ENCODE measurements around the gene BASP1. TPM values are rescaled to one million over a fixed set of nuclear protein-coding genes. Genes with fewer than 3 reads are reported as not detected.

BASP1 gene
- polyA plus RNA-seq (ENCODE audit: insufficient read length in 4 of 4): 10 to 100 TPM; 56.7 to 87.3 (median 85.9) TPM

- DNase-seq (ENCODE audit: low read depth in 4 of 4, low spot score in 3 of 4): peak in 3 of 4 donors; percentile 55 to 70 (median 58)
These were observed at the start of gene BASP1 for GRCh38 chr5:17217493-17218352. Gene BASP1 (plus strand): TSS chr5:17217631. CDS start chr5:17275217, 57,586 bp downstream.

GRCh38 chr5:17169507-17169906 is 47.9 kb upstream of the BASP1 start:
- peak; percentile 25 to 50 (median 39) for DNase-seq (ENCODE audit: low read depth in 4 of 4, low spot score in 3 of 4)

- DNase-seq (ENCODE audit: low read depth in 4 of 4, low spot score in 3 of 4): no peak
These were observed 44.6 kb upstream of the BASP1 start for GRCh38 chr5:17172791-17173190.

DNA sequence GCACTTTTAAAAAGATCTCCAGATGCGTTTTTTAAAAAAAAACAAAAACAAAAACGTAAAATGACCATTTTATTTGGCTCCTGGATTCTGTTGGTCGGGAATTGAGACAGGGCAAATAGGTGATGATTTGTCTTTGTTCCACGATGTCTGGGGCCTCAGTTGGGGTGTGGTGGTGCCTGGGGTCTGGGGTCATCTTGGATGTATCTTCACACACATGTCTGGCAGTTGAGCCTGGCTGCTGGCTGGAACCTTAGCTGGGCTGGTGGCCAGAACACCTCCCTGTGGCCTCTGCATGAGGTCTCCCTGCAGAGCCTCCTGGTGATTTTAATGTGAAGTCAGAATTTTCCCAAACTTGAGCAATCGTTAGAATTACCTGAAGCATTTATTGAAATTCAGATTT is 42.5 kb upstream of the BASP1 start:
- no peak for DNase-seq (ENCODE audit: low read depth in 4 of 4, low spot score in 3 of 4)

DNA sequence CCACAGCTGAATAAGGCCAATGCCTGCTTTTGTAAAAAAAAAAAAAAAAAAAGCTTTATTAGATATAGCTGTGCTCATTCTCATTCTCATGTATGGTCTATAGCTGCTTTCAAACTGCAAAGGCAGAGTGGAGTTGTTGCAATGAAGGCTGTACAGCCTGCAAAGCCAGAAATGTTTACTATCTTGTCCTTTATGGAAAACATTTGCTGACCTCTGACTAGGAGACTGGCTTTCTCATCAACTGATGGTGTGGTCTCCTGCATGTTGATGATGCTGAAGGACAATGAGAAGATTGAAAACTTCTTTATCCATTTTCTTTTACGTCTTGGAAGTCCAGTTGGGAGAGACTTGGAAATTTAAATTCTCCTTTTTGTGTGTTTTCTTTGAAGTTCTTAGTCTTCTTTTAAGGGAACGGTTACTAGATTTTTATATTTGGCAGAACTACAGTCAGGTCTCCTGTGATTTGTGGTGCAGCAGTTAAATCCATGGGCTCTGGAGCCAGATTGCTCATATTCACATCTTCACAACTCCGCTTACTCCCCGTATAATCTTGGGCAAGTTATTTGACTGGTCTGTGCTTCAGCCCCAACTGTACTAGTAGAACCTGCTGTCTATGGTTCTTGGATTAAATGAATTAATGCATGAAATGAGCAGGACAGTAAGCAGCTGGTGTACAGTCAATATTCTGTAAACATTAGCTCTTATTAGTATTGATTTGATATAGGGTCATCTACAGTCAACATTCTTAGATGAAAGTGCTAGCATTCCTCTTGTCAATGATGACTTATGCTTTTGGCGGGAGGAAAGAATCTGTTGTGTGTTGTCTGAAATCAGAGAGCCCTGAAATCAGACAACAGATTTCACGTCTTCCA is 39.7 kb upstream of the BASP1 start:
- DNase-seq (ENCODE audit: low read depth in 4 of 4, low spot score in 3 of 4): no peak

GRCh38 chr5:17178373-17178675 is 39.1 kb upstream of the BASP1 start:
- no peak for DNase-seq (ENCODE audit: low read depth in 4 of 4, low spot score in 3 of 4)

DNA sequence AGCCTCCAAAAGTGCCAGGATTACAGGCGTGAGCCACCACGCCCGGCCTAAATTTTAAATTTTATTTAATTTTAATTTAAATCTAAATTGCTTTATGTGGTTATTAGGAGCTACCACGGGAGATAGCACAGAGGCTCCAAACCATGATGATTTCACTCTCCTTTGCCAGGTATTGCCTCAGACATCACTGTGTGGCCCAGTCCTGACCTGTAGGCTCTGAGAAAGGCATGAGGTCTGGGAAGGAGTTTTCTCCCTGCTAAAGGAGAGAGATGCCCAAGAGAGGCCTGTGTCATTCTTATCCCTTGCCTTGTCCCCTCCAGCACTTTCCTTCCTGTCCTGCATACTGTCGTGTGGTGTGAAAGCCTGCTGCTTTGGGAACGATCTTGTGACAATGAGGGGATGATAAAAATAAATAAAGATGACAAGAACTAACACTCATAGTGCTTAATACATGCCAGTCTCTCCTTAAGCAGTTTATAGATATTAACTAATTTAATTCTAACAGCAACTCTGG is 37.0 kb upstream of the BASP1 start:
- DNase-seq (ENCODE audit: low read depth in 4 of 4, low spot score in 3 of 4): no peak

DNA sequence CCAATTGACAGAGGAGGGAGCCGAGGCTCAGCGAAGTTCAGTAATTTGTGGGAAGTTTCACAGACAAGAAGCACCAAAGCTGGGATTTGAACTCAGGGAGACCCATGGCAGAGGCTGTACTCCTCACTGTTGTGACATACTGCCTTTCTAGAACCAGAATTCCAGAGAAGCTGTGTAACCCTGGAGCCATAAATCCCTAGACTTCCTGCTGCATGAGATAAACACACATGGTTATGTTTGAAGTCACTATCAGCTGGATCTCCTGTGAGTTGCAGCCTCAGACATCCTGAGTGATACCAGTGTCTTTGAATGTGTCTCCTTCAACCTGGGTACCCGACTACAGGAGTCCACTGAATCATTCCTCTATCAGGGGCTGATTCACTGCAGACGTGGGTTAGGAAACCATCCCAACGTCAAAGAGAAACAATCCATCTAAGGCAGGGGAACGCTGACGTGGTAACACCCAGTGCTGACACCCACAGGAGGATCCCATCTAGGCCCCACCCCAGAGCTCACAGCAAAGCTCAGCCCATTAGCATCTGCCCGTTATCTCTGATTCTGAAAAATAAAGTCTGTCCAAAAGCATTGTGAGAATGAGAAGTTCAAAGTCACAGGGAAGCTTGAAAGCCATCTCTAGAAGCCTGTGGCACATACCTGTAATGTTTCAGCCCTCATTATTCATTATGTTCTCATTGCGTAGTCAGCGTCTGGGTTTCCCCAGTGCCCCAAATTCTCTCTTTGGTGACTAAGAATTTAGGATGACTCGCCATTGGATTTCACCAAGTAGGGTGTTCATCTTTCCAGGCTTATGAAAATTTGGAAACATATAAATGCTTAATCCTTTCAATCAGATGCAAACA is 36.3 kb upstream of the BASP1 start:
- no peak for DNase-seq (ENCODE audit: low read depth in 4 of 4, low spot score in 3 of 4)

- DNase-seq (ENCODE audit: low read depth in 4 of 4, low spot score in 3 of 4): no peak
These were observed 34.9 kb upstream of the BASP1 start for GRCh38 chr5:17182494-17182893.

- DNase-seq (ENCODE audit: low read depth in 4 of 4, low spot score in 3 of 4): no peak
These were observed 34.5 kb upstream of the BASP1 start for GRCh38 chr5:17182981-17183380.

- no peak for DNase-seq (ENCODE audit: low read depth in 4 of 4, low spot score in 3 of 4)
These were observed 33.6 kb upstream of the BASP1 start for GRCh38 chr5:17183831-17184230.

GRCh38 chr5:17184588-17184987 is 32.8 kb upstream of the BASP1 start:
- no peak for DNase-seq (ENCODE audit: low read depth in 4 of 4, low spot score in 3 of 4)

GRCh38 chr5:17185349-17185748 is 32.1 kb upstream of the BASP1 start:
- DNase-seq (ENCODE audit: low read depth in 4 of 4, low spot score in 3 of 4): no peak

GRCh38 chr5:17185773-17186172 is 31.7 kb upstream of the BASP1 start:
- DNase-seq (ENCODE audit: low read depth in 4 of 4, low spot score in 3 of 4): no peak

GRCh38 chr5:17186256-17186655 is 31.2 kb upstream of the BASP1 start:
- no peak for DNase-seq (ENCODE audit: low read depth in 4 of 4, low spot score in 3 of 4)

DNA sequence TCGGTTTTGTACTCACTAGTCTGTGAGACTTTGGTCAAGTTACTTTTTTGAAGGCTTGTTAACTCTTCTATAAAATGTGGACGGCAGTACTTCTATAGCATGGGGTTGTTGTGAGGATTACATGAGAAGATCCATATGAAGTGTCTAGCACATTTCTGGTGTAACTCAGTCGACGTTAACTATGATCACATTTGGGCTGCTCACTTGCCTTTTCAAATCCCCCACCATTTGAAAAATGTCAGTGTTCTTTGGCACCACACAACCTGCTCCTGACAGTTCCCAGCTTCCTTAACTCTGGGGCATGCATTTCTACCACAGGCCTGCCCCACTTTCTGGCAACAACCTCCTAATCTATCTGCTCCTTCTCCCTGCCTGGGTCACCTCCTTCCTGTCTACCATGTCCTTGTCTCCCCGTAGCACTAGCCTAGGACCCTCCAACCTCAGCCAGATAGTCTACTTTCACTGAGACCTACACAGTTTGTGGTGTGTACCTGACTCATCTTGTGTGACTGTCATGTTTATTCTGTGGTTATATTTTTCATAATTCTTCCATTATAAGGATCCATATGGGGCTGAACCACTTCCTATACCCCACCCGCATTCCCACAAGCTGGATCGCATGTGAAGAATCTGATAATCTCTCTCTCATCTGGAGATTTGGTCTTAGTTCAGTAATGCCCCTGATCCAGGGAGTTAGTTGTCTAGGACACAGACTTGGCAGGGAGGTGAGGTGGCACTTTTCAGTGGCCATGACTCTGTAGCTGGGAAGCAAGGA is 30.2 kb upstream of the BASP1 start:
- DNase-seq (ENCODE audit: low read depth in 4 of 4, low spot score in 3 of 4): no peak

- no peak for DNase-seq (ENCODE audit: low read depth in 4 of 4, low spot score in 3 of 4)
These were observed 29.7 kb upstream of the BASP1 start for GRCh38 chr5:17187786-17188170.

GRCh38 chr5:17189381-17190036 is 27.9 kb upstream of the BASP1 start:
- peak; percentile 56 to 65 (median 62) for DNase-seq (ENCODE audit: low read depth in 4 of 4, low spot score in 3 of 4)

DNA sequence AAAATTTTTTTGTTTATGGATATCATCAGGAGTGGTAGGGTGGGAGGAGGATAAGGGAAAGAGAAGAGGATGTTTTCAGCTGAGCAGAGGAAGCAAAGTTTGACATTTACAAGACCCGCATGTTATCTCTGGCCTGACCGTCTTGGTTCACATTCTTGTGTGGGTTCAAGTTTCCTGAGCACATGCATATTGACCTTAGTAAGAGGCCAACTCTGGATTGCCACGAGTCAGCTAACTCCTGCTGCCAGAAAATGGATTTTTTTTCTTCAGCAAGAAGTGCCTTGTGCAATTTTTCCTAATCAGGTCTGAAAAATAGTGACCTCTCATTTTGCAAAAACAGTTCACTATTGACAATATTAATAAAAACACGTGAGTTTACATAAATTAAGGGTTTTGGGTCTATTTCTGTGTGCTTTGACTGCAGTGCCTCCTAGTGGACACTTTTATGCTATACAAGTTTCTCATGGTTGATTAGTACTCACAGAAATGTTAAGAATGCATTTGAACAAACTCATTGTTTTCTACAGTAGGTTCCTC is 27.1 kb upstream of the BASP1 start:
- DNase-seq (ENCODE audit: low read depth in 4 of 4, low spot score in 3 of 4): peak; percentile 45 to 56 (median 50)

Measured in left renal pelvis (tissue), 4 donors.